GF-D8 (cell line): ENCODE measurements around the gene TYSND1.
"Not testable (repeated sequence)": the region's sequence is repeated elsewhere in the genome, so short reads cannot be mapped to it uniquely, and the experiment has no call there.

Experiments
- DNase-seq: peaks from one replicate; lab custom pipeline; 2025; lab: John Stamatoyannopoulos, UW

TYSND1 gene, protein sequence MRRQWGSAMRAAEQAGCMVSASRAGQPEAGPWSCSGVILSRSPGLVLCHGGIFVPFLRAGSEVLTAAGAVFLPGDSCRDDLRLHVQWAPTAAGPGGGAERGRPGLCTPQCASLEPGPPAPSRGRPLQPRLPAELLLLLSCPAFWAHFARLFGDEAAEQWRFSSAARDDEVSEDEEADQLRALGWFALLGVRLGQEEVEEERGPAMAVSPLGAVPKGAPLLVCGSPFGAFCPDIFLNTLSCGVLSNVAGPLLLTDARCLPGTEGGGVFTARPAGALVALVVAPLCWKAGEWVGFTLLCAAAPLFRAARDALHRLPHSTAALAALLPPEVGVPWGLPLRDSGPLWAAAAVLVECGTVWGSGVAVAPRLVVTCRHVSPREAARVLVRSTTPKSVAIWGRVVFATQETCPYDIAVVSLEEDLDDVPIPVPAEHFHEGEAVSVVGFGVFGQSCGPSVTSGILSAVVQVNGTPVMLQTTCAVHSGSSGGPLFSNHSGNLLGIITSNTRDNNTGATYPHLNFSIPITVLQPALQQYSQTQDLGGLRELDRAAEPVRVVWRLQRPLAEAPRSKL

DNA sequence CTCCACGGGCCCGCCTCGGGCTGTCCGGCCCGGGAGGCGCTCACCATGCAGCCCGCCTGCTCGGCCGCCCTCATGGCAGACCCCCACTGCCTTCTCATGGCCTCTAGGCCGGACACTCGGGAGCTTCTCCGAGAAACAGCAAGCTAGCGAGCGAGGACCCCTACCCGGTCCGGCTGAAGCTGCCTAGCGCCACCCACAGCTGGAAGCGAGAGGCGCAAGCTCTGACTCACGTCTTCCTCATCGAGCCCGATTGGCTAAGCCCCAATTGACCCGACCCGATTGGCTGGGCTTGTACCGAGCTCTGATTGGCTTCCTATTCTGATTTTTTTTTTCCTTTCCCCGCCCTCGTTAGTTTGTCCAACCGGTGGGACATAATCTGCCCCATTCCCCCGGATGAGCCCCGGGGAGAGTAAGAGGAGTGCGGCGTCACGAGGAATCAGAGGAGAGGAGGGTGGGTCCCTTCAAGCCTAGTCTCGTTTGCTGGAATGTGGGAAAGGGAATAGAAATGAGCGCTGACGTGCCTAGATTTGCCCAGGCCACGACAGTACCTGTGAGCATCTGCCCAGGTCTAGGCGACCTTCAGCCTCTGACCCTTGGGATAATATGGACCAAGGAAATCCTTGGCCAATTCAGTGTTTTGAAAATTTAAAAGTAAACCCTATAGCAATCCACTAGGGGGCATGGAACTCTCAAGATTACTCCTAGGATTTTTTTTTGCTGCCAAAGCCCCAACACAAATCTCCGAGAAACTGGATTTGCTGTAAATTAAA is at the start of gene TYSND1:
Gene TYSND1, minus strand, starts transcription at position 212 of the 770 bp plus-strand sequence. Its CDS starts 114 bp downstream, at position 98.
- DNase-seq = peak; percentile 92

DNA sequence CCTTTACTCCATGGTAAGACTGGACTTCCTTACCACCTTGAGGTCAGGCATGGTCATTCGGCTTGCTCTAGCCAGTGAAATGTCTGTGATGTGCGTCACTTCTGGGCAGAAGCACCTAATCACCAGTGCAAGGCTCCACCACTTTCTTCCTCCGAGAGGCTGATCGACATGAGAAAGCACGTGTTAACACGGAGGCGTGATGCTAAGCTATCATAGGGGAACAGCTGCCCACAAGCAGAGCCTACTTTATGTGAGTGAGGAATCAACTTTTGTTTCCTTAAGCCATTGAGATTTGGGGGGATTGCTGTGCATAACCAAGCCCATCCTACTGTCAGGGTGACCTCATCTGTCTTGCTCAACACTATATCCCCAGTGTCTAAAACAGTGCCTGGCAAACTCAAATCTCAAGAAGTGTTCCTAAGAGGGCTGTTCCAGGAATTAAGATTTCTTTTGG is 46.9 kb upstream of the TYSND1 start:
- DNase-seq = no peak

DNA sequence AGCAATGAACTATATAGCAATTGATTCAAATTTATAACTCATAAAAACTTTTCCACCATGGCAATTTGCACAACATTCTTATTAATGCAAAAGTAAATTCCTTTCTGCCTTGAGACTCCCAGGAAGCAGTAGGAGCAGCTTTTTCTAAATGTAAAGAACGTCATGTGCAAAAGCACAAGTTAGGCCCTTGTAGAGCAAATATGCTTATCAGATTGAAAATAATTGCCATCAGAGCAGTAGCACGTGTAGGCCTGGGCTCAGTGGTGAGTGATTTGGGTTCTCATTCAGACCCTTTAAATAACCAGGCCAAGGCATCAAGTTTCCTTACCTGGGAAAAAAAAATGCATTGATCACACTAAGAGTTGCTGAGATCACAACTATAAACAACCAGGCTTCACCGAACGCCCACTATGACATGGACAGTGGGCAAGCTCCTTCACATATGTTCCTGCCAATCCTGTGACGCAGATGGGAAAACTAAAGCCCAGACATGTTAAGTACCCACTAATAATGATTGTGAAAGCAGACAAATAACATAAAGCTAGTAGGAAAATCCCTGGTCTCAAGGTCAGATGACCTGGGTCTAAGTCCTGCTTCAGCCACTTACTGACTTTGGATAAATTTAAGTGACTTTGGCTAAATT is 45.9 kb upstream of the TYSND1 start:
- no peak for DNase-seq

DNA sequence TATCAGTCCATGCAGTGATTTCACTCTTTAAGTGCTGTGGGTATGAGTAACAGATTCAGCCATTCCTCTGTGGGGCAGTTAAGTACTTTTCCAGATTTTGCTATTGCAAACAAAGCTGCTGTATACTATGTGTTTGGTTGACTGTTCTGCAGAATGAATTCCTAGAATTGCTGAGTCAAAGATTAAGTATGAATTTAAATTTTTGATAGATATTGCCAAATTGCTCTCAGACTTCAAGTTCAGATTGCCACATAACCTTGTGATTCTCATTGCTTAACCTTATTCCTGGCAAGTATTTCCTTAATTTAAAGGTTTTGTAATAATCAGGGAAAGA is 45.4 kb upstream of the TYSND1 start:
- peak; percentile 24 for DNase-seq

DNA sequence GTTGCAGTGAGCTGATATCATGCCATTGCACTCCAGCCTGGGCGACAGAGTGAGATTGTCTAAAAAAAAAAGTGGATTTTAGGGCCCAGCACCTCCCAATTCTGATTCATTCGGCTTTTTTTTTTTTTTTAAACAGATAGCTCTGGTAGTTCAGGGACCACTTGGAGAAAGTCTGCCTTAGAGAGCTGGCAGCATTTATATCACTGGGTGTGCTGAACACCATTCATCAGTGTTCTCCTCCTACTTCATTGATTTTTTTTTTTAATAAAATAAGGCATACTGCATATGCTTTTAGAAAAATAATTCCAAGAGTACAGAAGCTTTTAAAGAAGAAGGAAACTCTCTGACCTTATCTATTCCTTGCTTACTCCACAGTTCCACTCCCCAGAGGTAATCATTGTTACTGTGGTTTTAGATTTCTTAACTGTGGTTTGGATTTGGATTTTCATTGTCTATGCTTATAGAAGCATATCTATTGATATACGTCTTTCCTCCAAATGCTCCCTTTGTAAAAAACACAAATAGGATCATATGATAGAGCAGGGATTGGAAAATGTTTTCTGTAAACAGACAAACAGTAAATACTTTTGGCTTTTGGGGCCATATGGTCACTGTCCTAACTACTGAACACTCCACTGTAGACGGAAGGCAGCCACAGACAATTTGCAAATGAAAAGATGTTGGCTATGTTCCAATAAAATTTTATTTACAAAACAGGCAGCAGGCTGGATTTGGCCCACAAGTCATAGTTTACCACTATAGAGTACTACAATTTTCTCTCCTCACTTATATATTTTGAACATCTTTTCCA is 44.9 kb upstream of the TYSND1 start:
- peak; percentile 9 for DNase-seq

DNA sequence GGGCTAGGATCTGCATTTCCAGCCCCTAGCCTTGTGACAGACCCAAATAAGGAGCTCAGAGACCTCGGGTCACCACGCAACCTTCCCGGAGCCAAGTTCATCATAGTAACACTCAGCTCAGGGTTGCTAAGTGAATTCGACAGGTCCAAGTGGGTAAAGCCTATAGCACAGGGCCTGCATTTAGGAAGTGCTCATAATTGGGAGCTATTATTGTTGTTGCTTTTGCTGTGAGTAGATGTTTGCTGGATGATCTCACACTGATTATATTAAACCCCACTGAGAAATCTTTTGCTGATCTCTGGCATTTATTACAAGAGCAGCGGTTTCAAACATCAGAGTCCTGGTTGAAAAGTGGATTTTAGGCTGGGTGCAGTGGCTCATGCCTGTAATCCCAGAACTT is 44.1 kb upstream of the TYSND1 start:
- DNase-seq = no peak

DNA sequence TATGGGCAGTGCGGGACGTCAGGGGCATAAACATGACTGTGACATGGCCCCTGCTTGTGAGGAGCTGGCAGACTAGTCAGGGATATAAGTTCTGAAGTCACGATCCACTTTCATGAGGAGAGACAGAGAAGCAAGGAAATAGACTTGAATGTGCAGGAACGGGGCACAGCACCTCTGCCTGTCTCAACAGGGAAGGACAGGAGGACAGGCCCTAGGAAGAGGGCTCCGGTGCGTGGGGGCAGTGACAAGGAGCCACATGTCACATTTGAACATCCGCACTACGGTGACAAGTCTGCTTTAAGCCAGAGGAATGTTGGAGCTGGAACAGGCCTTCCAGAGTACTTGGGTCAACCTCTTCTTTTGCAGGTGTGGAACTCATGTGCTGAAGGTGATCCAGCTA is 43.6 kb upstream of the TYSND1 start:
- DNase-seq = no peak

DNA sequence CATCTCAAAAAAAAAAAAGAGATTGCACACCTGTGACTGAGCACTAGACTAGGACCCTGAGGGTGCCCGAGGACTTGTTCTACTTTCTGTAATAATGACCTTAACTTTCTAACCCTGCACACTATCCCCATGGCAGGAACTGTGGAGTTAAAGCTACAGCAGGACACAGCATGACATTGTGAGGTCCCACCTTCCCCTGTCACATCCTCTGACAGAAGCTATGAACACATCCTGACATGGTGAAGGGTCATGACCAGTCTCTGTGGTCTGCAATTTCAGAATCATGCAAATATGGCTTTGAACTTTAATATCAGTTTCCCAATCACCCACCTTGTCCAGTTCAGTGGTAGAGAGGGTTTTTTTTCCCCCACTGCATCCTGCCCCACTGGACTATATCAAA is 42.3 kb upstream of the TYSND1 start:
- DNase-seq = no peak

DNA sequence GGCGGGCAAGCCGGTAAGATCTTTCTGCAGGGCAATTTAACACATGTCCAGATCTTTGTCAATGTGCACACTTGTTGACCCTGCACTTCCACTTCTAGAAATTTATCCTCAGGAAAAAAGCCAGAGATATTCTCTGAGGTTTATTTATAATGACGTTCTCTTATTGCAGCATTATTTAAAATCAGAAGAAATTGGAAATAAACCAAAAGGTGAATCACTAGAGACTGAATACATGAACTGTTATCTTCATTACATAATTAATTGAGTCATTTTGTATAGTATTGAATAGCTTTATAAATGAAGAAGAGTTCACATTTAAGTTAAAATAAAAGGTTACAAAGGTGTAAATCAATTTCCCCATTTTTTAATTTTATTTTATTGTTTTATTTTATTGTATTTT is 40.1 kb upstream of the TYSND1 start:
- no peak for DNase-seq

DNA sequence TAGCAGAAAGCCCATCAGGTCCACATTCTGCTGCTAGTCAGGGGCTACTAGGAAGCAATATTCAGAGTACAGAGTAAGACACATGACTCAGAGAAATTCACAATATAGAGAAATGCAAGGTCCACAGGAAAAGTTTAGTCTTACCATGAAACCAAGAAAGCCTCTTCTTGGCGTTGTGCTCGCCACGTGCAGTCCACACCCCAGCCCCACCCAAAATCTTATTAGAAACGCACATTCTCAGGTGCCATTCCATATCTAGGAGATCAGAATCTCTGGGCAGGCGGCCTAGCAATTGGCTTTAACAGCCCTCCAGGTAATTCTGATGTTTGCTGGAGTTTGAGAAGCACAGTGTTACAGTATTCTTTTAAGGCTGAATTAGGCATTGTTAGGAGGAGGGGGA is 39.6 kb upstream of the TYSND1 start:
- DNase-seq = no peak

DNA sequence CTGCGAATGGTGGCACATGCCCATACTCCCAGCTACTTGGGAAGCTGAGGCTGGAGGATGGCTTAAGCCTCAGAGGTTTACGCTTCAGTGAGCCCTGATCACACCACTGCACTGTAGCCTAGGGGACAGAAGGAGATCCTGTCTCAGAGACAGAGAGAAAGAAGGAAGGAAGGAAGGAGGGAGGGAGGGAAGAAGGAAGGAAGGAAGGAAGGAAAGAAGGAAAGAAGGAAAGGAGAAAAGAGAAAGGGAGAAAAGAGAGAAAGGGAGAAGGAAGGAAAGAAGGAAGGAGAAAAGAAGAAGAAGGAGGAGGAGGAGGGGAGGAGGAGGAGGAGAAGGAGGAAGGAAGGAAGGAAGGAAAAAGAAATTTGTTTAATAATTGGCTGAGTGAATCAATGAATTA is 36.8 kb upstream of the TYSND1 start:
- DNase-seq = no peak

DNA sequence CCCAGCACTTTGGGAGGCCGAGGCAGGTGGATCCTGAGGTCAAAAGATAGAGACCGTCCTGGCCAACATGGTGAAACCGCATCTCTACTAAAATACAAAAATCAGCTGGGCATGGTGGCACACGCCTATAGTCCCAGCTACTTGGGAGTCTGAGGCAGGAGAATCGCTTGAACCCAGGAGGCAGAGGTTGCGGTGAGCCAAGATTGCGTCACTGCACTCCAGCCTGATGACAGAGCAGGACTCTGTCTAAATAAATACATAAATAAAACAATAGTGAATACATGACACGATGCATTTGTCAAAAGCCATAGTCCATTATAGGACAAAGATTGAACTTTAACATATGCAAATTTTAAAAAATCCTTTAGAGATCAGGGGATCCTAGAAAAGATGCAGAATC is 32.7 kb upstream of the TYSND1 start:
- not testable (repeated sequence) for DNase-seq

DNA sequence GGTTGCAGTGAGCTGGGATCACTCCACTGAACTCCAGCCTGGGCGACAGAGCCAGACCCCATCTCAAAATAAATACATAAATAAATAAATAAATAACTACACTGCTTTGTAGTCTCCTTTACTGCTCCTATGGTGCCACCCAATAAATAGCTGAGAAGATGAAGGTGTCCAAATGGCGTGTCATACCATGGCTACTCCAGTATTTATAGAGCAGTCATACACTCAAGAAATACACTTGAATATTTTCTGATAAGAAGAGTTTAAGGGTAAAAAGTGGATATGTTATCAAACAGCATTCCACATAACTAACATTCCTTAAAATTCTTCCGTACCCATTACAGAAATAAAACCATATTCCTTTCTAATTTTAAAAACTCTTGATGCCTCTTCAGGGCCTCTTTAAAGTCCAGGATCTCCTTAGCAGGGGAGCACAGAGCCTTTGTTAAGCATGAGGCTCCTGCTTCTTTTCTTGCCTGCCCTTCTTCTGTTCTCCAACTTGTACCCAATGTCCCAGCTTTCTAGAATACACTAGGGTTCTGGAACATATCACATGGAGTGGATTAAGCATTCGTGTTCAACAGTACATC is 31.7 kb upstream of the TYSND1 start:
- DNase-seq = no peak

DNA sequence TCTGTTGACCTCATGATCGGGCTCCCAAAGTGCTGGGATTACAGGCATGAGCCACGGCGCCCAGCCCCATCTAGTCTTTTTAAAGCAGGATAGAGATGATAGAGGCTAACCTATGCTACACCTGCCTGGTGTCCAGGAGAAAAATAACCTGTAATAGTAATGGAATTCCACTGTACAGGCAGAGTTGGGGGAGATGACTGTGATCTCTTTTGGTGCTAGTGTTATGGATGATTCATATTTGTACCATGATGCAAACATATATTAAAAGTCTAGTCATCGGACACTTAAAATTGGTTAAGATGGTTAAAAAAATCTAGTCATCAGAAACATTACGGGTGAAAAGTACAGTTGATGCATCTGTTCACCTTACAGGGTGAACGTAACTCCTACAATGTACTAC is 29.9 kb upstream of the TYSND1 start:
- DNase-seq = no peak

DNA sequence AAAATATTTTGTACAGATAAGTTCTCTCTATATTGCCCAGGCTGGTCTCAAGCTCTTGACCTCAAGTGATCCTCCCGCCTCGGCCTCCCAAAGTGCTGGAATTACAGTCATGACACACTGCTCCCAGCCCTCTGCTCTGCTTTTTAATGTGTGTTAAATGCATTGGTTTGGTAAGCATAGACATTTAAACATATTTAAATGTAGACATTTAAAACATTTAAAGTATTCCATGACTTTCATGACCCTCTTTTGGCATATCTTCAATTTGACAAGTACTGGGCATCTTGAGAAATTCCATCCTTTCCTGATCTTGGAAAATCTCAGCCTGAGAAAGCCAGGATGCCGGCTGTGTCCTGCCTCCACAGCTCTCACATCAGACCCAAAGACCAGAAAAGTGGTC is 29.0 kb upstream of the TYSND1 start:
- no peak for DNase-seq

DNA sequence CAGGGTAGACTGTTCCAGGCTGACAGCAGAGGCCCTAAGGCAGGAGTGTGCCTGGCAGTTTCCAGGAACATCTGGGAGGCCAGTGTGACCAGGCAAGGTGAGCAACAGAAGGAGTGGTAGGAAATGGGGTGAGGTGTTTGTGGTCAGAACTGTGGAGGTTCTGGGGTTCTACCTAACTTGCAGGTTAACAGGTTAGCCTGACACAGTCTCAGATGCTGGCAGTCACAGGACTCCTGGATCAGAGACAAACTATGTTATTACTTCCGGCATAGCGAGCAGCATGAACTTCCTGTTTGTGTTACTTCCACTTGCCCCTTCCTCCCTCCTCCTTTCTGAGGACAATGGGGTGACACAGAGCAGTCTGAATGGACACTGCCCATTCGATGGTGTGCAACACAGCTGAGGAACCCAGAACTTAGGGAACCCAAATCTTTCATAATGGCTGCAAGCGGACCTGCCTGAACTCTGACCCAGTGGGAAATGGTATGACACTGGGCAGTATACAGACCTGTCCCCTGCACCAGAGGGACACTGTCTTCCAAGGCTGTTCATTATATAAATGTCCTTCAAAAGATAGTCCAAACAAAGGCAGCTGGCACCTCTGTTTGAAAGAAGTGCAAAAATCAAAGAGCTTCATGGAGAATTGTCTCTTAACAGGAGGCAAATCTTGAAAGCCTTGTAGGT is 27.7 kb upstream of the TYSND1 start:
- peak; percentile 26 for DNase-seq

DNA sequence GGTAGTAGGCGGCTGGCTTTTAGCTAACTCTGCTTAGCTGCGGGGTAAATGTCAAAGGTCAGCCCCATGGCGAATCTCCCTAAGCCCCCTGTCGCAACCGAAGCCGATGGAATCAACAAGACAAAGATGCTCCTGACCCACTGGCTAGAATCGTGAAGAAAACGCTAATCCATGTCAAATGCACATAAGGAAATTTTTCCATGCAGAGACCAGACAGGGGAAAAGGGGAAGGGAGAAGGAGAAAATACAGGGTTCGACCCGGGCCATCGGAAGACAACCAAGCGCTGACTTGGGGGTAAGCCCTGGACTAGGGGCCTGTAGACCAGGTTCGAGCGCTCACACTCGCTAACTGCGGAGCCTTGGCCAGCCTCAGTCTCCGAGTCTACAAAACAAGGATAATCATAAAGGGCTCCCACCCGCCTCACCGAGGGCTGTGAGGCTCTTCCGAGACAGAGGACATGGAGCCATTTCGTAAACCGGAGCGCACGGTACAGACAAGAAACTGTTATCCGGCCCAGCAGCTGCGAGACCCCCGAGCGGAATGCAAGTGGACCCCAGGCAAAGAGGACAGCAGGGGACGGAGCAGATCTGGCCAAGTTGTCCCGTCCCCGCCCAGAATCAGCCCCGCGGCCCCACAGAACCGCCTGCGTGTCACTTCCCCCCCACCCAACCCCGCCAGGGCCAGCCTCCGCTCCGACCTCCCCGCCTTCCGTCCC is 23.3 kb upstream of the TYSND1 start:
- DNase-seq = no peak

DNA sequence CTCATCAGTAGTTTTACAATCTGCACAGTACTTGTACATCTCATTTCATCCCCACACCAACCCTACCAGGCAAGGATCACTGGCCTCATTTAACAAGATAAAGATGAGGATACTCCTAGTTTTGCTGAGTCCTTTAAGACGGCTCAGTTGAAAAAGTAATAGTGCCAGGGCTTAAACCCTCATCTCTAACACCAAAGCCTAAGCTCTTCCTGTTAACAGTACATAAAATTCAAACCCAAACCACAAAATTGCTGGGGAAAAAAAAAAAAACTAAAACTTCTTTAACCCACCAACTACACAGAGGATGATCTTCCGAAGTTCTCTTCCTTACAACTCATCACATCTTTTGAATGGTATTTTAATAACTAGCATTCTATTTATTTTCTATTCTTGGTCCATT is 22.5 kb upstream of the TYSND1 start:
- DNase-seq = no peak

DNA sequence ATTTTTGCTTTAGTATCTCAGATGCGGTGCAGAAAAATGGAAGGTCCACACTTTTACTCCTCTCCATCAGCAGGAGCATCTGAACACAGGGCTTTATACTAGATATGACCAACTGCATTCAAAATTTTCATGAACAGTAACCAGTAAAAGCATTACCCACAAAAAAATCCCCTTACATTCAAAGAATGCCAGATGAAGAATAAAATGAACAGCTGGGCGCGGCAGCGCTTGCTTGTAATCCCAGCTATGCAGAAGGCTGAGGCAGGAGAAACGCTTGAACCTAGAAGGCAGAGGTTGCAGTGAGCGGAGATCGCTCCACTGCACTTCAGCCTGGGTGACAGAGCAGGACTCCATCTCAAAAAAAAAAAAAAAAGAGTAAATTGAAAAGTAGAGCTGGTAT is 20.7 kb upstream of the TYSND1 start:
- DNase-seq = no peak

DNA sequence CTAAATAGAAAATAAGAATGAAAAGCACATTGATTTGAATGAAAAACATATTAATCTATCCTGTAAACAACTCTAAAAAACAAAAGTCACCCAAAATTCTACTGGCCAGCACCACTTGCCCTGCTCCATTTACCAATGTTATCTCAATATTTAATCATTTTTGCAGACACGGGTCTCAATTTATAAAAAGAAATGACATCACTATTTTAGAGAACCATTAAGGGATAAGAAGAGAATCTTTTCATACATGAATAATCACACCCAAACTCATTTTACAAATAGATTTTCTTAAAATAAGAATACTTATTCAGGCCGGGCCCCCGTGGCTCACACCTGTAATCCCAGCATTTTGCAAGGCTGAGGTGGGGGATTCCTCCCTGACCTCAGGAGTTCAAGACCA is 19.9 kb upstream of the TYSND1 start:
- no peak for DNase-seq
